PC-3 (cell line): ENCODE data around the gene LHFPL6.

Experiments used
- EZH2 ChIP-seq: fragments of 300-600 bp; sonication (generic); IDR thresholded peaks from one replicate; pipeline ENCODE4 v1.6.1; 2017; ENCODE audit warnings: antibody characterized with exemption, mild to moderate bottlenecking, low read length; ENCODE audit not compliant: unreplicated experiment
- TF ChIP-seq, protein P1 (sequence below): fragments of 300-600 bp; sonication (generic); conservative IDR thresholded peaks from 2 replicates; pipeline ENCODE4 v1.5.1; 2017; ENCODE audit warnings: antibody characterized with exemption, low read depth, mild to moderate bottlenecking, low read length

DNA sequence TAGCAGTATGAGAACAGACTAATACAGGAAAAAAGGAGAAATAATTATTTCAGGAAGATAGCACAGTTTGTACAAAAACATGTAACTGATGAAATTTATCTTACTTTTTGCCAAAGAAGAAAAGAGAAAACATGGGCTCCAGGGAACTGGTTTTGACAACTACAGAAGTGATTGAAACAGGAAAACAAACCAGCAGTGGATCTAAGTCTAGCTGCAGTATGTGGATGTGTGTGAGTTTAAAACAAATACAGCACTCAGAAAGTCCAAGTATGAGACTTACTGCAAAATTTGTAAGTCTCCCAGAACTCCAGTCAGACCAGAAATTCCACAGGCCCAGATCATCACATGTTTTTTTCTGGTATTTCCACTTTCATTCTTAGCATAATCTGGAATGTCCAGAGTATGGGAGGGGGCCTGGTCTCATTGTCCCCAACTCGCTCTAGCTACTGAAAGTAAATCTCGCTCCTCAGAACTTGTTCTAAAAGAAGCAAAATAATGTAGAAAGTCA lies 305.3 kb downstream of the LHFPL6 start:
- TF ChIP-seq, protein P1, sequence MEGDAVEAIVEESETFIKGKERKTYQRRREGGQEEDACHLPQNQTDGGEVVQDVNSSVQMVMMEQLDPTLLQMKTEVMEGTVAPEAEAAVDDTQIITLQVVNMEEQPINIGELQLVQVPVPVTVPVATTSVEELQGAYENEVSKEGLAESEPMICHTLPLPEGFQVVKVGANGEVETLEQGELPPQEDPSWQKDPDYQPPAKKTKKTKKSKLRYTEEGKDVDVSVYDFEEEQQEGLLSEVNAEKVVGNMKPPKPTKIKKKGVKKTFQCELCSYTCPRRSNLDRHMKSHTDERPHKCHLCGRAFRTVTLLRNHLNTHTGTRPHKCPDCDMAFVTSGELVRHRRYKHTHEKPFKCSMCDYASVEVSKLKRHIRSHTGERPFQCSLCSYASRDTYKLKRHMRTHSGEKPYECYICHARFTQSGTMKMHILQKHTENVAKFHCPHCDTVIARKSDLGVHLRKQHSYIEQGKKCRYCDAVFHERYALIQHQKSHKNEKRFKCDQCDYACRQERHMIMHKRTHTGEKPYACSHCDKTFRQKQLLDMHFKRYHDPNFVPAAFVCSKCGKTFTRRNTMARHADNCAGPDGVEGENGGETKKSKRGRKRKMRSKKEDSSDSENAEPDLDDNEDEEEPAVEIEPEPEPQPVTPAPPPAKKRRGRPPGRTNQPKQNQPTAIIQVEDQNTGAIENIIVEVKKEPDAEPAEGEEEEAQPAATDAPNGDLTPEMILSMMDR: no peak
- TF ChIP-seq EZH2: no peak
